CD14-positive monocyte (primary cell): Measurements from ENCODE around the gene MYO18A. TPM values are rescaled to one million over a fixed set of nuclear protein-coding genes. Genes with fewer than 3 reads are reported as not detected.
A peak's percentile ranks its signal among the peaks of the same experiment; 100 is the strongest.

Experiments
- DNase-seq, 3 donors: peaks; one replicate each; pipeline ENCODE4 v3.0.0-alpha.2; 2011 to 2022
- H2AFZ ChIP-seq: 2 replicates; pipeline ENCODE4 v1.6.0; 2012; ENCODE audit warnings: mild to moderate bottlenecking, low read depth, low read length, inconsistent platforms; ENCODE audit not compliant: insufficient read depth, poor library complexity, severe bottlenecking
- H3K27ac ChIP-seq, 2 donors: 1 replicate in 1 of 2; 2 replicates in 1 of 2; pipeline ENCODE4 v1.5.1; 2012 to 2013; ENCODE audit warnings: low read length in 2 of 2, control low read depth in 1 of 2, inconsistent platforms in 1 of 2, low read depth in 1 of 2, mild to moderate bottlenecking in 1 of 2
- H3K27me3 ChIP-seq, 2 donors: one replicate each; pipeline versions ENCODE4 v1.6.0 to v1.6.1; 2011 to 2013; ENCODE audit warnings: low read length in 2 of 2; ENCODE audit not compliant: control insufficient read depth in 2 of 2, insufficient read depth in 2 of 2
- H3K36me3 ChIP-seq, 2 donors: replicated peaks in 1 of 2; 1 replicate in 1 of 2; 2 replicates in 1 of 2; pipeline versions ENCODE4 v1.5.1 to v1.6.1; 2012 to 2013; ENCODE audit warnings: low read length in 2 of 2, control low read depth in 1 of 2, inconsistent platforms in 1 of 2, mild to moderate bottlenecking in 1 of 2; ENCODE audit not compliant: insufficient read depth in 2 of 2, control insufficient read depth in 1 of 2
- H3K4me1 ChIP-seq, 2 donors: 1 replicate in 1 of 2; 2 replicates in 1 of 2; pipeline versions ENCODE4 v1.5.1 to v1.6.1; 2012 to 2013; ENCODE audit warnings: low read length in 2 of 2, control low read depth in 1 of 2, inconsistent platforms in 1 of 2, mild to moderate bottlenecking in 1 of 2, moderate library complexity in 1 of 2; ENCODE audit not compliant: insufficient read depth in 2 of 2, control insufficient read depth in 1 of 2
- H3K4me2 ChIP-seq: replicated peaks from 2 replicates; pipeline ENCODE3; 2012; ENCODE audit warnings: low read length, moderate library complexity, mild to moderate bottlenecking; ENCODE audit not compliant: poor library complexity, severe bottlenecking; ENCODE audit errors: extremely low read depth
- H3K4me3 ChIP-seq, 3 experiments: fragments of 200-600 bp in 1 of 3; sonication (generic) in 1 of 3; replicated peaks in 1 of 3; 1 replicate in 2 of 3; 2 replicates in 1 of 3; pipeline ENCODE4 v1.5.1; 2011 to 2013; ENCODE audit warnings: low read length in 3 of 3, mild to moderate bottlenecking in 3 of 3, control low read depth in 2 of 3, low read depth in 2 of 3, inconsistent platforms in 1 of 3, moderate library complexity in 1 of 3
- H3K79me2 ChIP-seq: 2 replicates; pipeline ENCODE4 v1.6.0; 2012; ENCODE audit warnings: mild to moderate bottlenecking, control low read depth, inconsistent platforms, low read length, moderate library complexity; ENCODE audit not compliant: insufficient read depth
- H3K9ac ChIP-seq: 2 replicates; pipeline ENCODE4 v1.6.0; 2017; ENCODE audit warnings: low read length, mild to moderate bottlenecking; ENCODE audit not compliant: insufficient read depth, poor library complexity, severe bottlenecking
- H3K9me3 ChIP-seq, 2 donors: replicated peaks in 1 of 2; 1 replicate in 1 of 2; 2 replicates in 1 of 2; pipeline versions ENCODE4 v1.5.1 to v1.6.1; 2012 to 2013; ENCODE audit warnings: low read length in 2 of 2, control low read depth in 1 of 2; ENCODE audit not compliant: control insufficient read depth in 1 of 2, insufficient read depth in 1 of 2
- H4K20me1 ChIP-seq: 2 replicates; pipeline ENCODE4 v1.6.0; 2012; ENCODE audit warnings: mild to moderate bottlenecking, low read length, control low read depth, moderate library complexity; ENCODE audit not compliant: insufficient read depth
- H3K27ac Mint-ChIP-seq, 7 donors: one replicate each; pipeline ENCODE4 v1.8.0; 2020; ENCODE audit warnings: mild to moderate bottlenecking in 7 of 7, mixed read lengths in 7 of 7, moderate library complexity in 6 of 7, inconsistent platforms in 2 of 7
- H3K27me3 Mint-ChIP-seq, 3 donors: one replicate each; pipeline ENCODE4 v1.8.0; 2021 to 2022; ENCODE audit warnings: low read depth in 3 of 3, mild to moderate bottlenecking in 3 of 3, mixed read lengths in 3 of 3, moderate library complexity in 3 of 3, inconsistent platforms in 1 of 3
- H3K36me3 Mint-ChIP-seq, 2 donors: one replicate each; pipeline ENCODE4 v1.8.0; 2020; ENCODE audit warnings: mixed read lengths in 2 of 2, inconsistent platforms in 1 of 2, mild to moderate bottlenecking in 1 of 2
- H3K4me1 Mint-ChIP-seq: one replicate; pipeline ENCODE4 v1.8.0; 2020; ENCODE audit warnings: mild to moderate bottlenecking, mixed read lengths
- H3K4me3 Mint-ChIP-seq, 2 donors: one replicate each; pipeline ENCODE4 v1.8.0; 2020; ENCODE audit warnings: mild to moderate bottlenecking in 2 of 2, mixed read lengths in 2 of 2, moderate library complexity in 1 of 2
- H3K9me3 Mint-ChIP-seq, 7 donors: one replicate each; pipeline ENCODE4 v1.8.0; 2020 to 2022; ENCODE audit warnings: mixed read lengths in 7 of 7, mild to moderate bottlenecking in 6 of 7, moderate library complexity in 6 of 7, inconsistent platforms in 2 of 7
- WGBS: methylation state at CpG from one replicate; pipeline ENCODE4 v1.1.5; 2013; ENCODE audit warnings: missing lambda C conversion rate; ENCODE audit not compliant: insufficient coverage; 5-methylcytosine and 5-hydroxymethylcytosine counted together
- intact Hi-C, 2 donors: fragments of 100-400 bp; cut with micrococcal nuclease; formaldehyde crosslinking; loops; one replicate each; pipeline versions ENCODE4 v1.15.0 to v1.15.1; 2023
- polyA plus RNA-seq, 3 donors: library from polyadenylated mRNA; depleted of rRNA in 1 of 3; unstranded in 2 of 3; stranded (reverse) in 1 of 3; fragments of 300-500 nt in 2 of 3; fragments of >200 nt in 1 of 3; fragmentation: Illumina TruSeq in 2 of 3; gene quantifications; 1 replicate in 2 of 3; 2 replicates in 1 of 3; pipeline ENCODE4 v1.2.3, GENCODE V29; 2012 to 2021
- TF ChIP-seq, protein P1 (sequence below): fragments of 200-600 bp; IDR thresholded peaks from one replicate; pipeline ENCODE4 v1.8.0; 2022; ENCODE audit warnings: antibody characterized with exemption, mild to moderate bottlenecking

Gene MYO18A
- polyA plus RNA-seq, 3 donors = 6.3 to 40.2 (median 11.0) TPM

DNA sequence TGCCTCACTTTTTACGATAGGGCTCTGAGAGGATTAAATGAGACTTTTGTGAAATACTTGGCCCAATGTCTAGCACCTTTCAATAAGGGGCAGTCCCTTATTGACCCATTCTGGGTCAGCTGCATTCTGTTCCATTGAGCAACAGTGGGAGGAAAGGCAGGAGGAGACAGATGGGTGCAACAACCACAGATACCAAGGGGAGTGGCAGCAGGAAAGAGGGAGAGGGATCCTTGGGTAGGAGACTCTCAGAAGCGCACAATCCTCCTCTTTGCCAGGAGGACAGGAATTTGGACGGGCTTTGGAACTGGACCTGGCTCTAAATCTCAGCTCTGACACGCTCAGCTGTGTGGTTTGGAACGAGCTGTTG is 133.7 kb downstream of the MYO18A start:
- Mint-ChIP-seq H3K4me3 (no peak overlapping the region), H3K27ac (peak overlapping the region in 3 of 7 donors; percentile 54 to 68 (median 66)), H3K36me3 (peaks cover 0 to 7% of the 10 kb centered on the region in 2 donors), H3K27me3 (peaks cover 0 to 5% (median 4%) of the 10 kb centered on the region in 3 donors), H3K9me3 (no peaks in the 10 kb centered on the region), H3K4me1 (peaks cover 49% of the 10 kb centered on the region)
- WGBS = no CpG with 5 or more reads among the region's 5 CpGs
- Histone ChIP-seq H3K9me3 (no peaks in the 10 kb centered on the region), H3K27ac (no peak overlapping the region), H3K27me3 (no peaks in the 10 kb centered on the region), H2AFZ (no peak overlapping the region), H3K9ac (no peak overlapping the region), H3K36me3 (no peaks in the 10 kb centered on the region), H4K20me1 (no peaks in the 10 kb centered on the region), H3K4me3 (no peak overlapping the region), H3K79me2 (no peaks in the 10 kb centered on the region), H3K4me2 (no peak overlapping the region), H3K4me1 (peaks cover 50 to 51% of the 10 kb centered on the region in 2 donors)
- intact Hi-C loops = no loop called here
- TF ChIP-seq, protein P1, sequence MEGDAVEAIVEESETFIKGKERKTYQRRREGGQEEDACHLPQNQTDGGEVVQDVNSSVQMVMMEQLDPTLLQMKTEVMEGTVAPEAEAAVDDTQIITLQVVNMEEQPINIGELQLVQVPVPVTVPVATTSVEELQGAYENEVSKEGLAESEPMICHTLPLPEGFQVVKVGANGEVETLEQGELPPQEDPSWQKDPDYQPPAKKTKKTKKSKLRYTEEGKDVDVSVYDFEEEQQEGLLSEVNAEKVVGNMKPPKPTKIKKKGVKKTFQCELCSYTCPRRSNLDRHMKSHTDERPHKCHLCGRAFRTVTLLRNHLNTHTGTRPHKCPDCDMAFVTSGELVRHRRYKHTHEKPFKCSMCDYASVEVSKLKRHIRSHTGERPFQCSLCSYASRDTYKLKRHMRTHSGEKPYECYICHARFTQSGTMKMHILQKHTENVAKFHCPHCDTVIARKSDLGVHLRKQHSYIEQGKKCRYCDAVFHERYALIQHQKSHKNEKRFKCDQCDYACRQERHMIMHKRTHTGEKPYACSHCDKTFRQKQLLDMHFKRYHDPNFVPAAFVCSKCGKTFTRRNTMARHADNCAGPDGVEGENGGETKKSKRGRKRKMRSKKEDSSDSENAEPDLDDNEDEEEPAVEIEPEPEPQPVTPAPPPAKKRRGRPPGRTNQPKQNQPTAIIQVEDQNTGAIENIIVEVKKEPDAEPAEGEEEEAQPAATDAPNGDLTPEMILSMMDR = no peak
- no peak for DNase-seq

DNA sequence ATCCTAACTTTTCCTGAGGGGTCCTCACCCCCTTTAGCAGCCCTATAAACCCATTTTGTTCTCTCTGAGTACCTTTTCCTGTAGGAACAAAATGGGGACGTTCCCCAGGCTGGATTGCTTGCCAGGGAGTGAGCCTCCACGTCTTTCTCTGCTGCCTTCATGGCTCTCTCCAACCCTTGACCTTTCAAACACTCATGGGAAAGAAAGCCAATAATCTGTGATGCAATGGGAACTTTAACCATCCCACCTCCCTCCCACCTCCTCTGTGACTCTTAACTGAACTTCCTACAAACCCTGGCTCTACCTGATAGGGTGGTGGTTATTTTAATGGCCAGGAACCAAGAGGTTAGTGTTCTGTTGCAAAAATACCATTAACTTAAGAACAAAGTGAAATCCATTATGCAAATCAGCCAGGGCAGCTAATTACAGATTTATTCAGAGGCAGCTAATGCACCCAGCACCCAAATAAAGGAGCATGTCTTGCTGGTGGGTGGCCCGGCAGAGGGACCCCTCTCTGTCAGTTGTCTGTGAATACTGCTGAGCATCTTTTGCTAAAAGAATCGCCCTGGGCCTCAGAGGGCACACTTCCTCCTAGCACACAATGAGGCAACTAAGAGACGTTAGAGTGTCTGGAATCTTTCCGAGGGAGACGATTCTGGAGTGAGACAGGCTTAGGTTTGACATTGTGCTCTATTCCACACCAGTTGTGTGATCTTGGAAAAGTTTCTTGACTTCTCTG is 134.3 kb downstream of the MYO18A start:
- Histone ChIP-seq H3K9ac (no peak overlapping the region), H3K27ac (no peak overlapping the region), H3K79me2 (no peaks in the 10 kb centered on the region), H3K36me3 (no peaks in the 10 kb centered on the region), H3K27me3 (no peaks in the 10 kb centered on the region), H3K4me3 (no peak overlapping the region), H3K4me2 (no peak overlapping the region), H2AFZ (no peak overlapping the region), H3K4me1 (peaks cover 53 to 54% of the 10 kb centered on the region in 2 donors), H4K20me1 (no peaks in the 10 kb centered on the region), H3K9me3 (no peaks in the 10 kb centered on the region)
- TF ChIP-seq, protein P1 = no peak
- Mint-ChIP-seq H3K27ac (peak overlapping the region in 6 of 7 donors; percentile 41 to 85 (median 57)), H3K27me3 (peaks cover 0 to 5% (median 5%) of the 10 kb centered on the region in 3 donors), H3K36me3 (peaks cover 0 to 7% of the 10 kb centered on the region in 2 donors), H3K4me3 (no peak overlapping the region), H3K9me3 (no peaks in the 10 kb centered on the region), H3K4me1 (peaks cover 54% of the 10 kb centered on the region)
- DNase-seq = peak; percentile 13 to 43 (median 29)
- intact Hi-C loops = no loop called here
- WGBS = 80% methylated on average over 2 of the region's 7 CpGs
